NCI-H2196 (cell line): ENCODE measurements around the gene AP1M1.

Experiments used
- DNase-seq: peaks from one replicate; lab custom pipeline; 2025; ENCODE audit not compliant: unreplicated experiment; lab: John Stamatoyannopoulos, UW

Gene AP1M1

GRCh38 chr19:16207490-16208025 is 9.8 kb downstream of the AP1M1 start:
- no peak for DNase-seq

DNA sequence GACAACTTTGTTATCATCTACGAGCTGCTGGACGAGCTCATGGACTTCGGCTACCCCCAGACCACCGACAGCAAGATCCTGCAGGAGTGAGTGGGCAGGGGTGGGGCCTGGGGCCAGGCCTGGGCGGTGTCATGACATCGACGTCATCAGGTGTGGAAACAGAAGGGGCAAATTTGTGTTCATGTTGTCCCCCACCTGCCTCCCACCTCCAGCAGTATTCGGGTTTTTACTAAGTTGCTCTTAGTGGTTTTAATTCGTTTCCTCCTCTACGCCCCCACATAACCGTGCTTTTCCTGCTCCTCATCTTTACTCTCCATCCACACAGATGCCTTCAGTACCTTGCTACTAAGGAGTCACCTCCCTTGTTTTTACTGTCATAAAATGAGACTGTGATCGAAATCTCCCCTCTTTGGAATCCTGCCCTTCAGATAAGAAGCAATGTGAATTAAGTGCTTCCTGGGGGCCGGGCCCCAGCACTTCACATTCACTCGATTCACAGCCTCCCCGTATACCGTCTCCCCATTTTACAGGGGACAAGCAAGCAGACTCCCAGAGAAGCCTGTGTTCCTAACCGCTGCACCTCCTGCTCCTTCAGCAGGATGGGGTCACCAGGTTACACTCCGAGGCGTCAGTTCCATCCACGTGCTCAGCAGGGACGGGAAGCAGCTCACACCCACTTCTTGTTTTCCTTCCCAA is 10.5 kb downstream of the AP1M1 start:
- DNase-seq = no peak

DNA sequence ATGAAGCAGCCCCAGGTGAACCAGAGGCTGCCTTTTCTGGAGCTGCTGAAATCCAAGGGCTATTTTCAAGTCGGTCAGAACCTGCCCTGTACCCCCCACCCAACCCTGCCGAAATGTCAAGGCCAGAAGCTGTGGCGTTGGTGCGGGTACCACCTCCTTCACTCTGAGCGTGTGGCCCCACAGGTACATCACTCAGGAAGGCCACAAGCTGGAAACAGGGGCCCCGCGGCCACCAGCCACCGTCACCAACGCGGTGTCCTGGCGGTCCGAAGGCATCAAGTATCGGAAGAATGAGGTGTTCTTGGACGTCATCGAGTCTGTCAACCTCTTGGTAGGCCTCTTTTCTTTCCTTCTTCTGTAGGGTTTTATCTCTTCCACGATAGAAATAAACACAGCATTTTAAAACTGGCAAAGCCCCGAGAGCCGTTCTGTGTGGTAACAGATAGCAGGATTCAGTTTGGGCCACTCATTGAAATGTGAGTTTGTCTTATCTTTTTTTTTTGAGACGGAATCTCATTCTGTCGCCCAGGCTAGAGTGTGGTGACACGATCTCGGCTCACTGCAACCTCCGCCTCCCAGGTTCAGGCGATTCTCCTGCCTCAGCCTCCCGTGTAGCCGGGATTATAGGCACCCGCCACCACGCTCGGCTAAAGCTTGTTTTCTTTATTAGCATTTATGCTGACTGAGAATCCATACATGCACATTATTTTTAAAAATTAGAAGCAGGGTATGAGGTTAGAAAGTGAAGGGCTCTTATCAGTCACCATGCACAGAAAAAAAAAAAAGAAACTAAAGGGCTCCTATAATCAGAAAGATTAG is 11.3 kb downstream of the AP1M1 start:
- DNase-seq = no peak

- DNase-seq = no peak
These were observed 12.5 kb downstream of the AP1M1 start for GRCh38 chr19:16210168-16210567.

GRCh38 chr19:16213076-16213475 is 15.4 kb downstream of the AP1M1 start:
- DNase-seq = no peak

DNA sequence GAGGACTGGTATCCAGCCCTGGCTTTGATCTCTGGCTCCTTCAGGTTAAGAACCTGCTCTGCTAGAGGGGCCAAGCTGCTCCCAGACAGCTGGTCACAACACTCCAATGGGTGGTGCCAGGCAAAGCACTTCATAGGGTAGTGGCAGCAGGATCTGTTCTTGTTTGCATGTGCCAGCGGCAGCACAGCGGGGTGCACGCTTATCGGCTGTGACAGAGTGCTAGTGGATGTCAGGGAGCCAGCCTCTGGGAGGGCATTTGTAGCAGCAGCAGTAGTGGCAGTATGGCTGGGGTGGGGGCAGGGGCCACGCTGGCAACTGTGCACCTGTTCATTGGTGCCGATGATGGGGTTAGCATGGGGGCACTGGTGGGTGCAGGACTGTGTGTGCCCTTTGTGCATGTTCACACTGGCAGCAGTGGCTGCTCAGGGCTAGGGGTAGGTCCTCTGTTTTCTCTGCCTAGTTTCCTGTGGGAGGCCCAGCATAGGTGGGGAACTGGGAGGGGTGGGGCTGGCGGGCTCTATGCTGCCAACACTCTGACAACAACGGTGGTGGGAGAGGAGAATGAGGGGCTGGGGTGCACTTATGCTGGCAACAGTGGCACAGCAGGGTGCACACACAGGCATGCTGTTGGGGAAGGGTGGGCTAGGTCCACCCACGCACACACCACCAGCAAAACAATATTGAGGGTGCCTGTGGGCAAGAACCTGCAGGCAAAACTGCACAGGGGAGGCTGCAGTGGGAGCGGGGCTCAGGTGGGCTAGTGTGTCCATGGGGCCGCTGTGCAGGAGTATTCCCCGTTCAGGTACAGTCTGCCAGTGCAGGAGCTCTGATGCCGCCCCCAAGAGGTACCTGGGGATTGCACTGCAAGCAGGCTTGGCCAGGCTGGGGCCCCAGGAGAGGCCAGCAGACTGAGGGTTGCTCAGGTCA is 19.3 kb downstream of the AP1M1 start:
- no peak for DNase-seq

DNA sequence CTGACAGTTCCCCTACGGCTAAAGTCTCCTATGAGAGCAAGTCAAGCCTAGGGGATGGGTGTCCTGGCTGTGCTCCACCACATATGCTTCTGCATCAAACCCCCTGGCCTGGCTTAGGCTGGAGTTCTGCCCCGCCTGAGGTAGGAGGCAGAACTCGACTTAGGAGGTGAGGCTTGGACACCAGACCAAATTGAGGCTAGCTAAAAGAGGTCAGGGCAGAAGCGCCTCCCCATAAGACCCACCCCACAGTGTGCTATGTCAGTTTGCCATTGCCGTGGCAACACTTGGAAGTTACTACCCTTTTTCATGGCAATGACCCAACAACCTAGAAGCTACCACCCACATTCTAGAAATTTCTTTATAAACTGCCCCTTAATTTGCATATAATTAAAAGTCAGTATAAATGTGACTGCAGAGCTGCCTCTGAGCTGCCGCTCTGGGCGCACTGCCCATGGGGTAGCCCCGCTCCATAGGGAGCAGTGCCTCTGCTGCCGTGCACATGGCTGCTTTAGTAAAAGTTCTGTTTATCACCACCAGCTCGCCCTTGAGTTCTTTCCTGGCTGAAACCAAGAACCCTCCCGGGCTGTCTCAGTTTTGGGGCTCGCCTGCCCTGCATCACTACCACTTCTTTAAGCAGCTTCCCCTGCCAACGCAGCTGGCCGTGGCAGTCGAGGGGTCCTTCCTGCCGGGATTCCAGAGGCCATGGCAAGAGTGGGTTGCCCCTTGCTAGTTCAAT is 20.2 kb downstream of the AP1M1 start:
- no peak for DNase-seq

GRCh38 chr19:16218851-16219250 is 21.1 kb downstream of the AP1M1 start:
- no peak for DNase-seq

- no peak for DNase-seq
These were observed 25.1 kb downstream of the AP1M1 start for GRCh38 chr19:16222806-16223205.

GRCh38 chr19:16223746-16224145 is 26.0 kb downstream of the AP1M1 start:
- DNase-seq = no peak

- DNase-seq = no peak
These were observed 26.8 kb downstream of the AP1M1 start for GRCh38 chr19:16224293-16225045.

- DNase-seq = no peak
These were observed 27.8 kb downstream of the AP1M1 start for GRCh38 chr19:16225279-16226183.

- no peak for DNase-seq
These were observed 28.5 kb downstream of the AP1M1 start for GRCh38 chr19:16226184-16226591.

DNA sequence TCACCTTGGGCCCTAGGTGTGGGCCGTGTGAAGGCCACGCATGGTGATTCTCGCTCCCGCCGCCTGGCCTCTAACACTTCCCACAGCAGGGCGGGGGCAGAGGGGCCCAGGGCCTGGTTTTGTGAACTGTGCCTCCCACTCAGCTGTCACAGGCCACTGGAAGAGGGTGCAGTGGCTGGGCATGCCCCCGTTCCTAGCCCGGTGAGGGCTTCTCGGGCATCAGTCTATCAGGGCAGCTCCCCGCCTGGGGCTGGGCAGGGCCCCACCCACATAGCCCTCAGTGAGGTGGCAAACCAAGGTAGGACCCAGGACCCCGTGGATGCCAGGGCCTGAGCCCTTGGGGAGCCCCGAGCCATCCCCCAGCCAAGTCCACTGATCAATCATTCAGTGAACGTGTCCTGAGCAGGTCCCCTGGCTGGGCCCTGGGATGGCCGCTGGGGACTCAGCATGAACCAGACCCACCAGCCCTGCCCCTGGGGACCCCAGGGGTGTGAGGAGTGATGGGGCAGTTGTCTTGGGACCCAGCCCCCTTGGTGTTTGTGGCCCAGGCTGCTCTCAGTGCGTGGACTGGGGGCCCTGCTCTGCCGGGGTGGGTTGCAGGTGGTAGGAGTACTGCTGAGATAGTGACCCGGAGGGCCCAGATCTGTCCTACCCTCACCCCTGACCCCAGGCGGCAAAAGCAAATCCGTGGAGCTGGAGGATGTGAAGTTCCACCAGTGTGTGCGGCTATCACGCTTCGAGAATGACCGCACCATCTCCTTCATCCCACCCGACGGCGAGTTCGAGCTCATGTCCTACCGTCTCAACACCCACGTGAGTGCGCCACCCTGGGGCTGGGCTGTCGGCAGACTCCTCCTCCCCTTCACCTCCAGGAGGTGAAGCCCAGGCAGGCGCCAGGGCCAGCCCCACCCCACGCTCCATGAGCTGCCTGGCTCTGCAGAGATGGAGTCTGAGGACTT is 29.4 kb downstream of the AP1M1 start:
- no peak for DNase-seq

GRCh38 chr19:16227837-16228636 is 30.3 kb downstream of the AP1M1 start:
- DNase-seq = no peak

DNA sequence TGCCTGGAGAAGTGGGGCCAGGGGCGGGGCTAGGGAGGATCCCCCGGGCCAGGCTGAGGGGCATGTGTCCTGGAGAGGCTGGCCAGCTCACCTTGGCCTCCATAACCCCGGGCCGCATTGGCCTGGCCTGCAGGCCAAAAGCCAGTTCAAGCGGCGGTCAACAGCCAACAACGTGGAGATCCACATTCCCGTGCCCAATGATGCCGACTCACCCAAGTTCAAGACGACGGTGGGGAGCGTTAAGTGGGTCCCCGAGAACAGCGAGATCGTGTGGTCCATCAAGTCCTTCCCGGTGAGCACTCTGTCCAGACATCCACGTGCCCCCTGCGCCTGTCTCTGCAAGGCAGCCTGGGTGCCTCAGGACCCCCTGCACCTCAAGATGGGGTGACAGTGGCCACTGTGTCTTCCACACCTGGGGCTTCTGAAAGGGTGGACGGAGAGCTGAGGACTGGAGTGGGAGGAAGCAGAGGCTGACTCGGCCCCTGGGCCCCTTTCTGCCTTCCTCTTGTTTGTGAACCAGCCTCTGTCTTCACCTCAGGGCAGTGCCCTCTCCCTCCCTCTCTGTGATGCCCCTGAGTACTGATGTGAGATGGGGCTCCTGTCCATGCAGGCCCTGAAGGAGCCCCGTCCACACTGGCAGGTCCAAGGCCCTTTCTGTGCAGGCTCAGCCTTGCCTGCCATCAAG is 31.1 kb downstream of the AP1M1 start:
- no peak for DNase-seq
